Renal pelvis (tissue), 4 donors: ENCODE measurements around the gene OR10A3. TPM values are rescaled to one million over a fixed set of nuclear protein-coding genes. Genes with fewer than 3 reads are reported as not detected.

ENCODE experiments used
- DNase-seq: peaks from one replicate; pipeline ENCODE4 v3.0.0-alpha.2; 2013
- polyA plus RNA-seq, 3 donors: library from polyadenylated mRNA; unstranded; fragments of 120-200 nt; gene quantifications; one replicate each; pipeline ENCODE4 v1.2.1, GENCODE V29; 2013; ENCODE audit not compliant: insufficient read length in 3 of 3

OR10A3 gene
- polyA plus RNA-seq, 3 donors: 0.06 to 0.13 TPM; not detected in 1

- no peak for DNase-seq
These were observed 49.3 kb downstream of the OR10A3 start for GRCh38 chr11:7892059-7892699.

- peak; percentile 68 for DNase-seq
These were observed 50.9 kb downstream of the OR10A3 start for GRCh38 chr11:7890417-7891172.

GRCh38 chr11:7889985-7890384 lies 51.5 kb downstream of the OR10A3 start:
- no peak for DNase-seq

Other genes with a start within 250 kb of the OR10A3 start
- gene OVCH2, start 235.2 kb downstream of the OR10A3 start, polyA plus RNA-seq: 1 to 10 TPM; 3.4 to 4.6 (median 3.7) TPM
- gene OR5P2, start 144.8 kb downstream of the OR10A3 start, polyA plus RNA-seq: not detected
- gene OR5P3, start 110.9 kb downstream of the OR10A3 start, polyA plus RNA-seq: not detected
- gene OR10A6, start 10.4 kb downstream of the OR10A3 start, polyA plus RNA-seq: not detected
- not detected for gene NLRP10, start 23.7 kb upstream of the OR10A3 start, polyA plus RNA-seq
- gene EIF3F, start 45.6 kb upstream of the OR10A3 start, polyA plus RNA-seq: 100 to 1,000 TPM; 295 to 370 (median 310) TPM
- gene TUB, start 139.5 kb upstream of the OR10A3 start, polyA plus RNA-seq: 10 to 100 TPM; 24.7 to 26.2 (median 25.4) TPM
- gene RIC3, start 227.3 kb upstream of the OR10A3 start, polyA plus RNA-seq: 10 to 100 TPM; 10.9 to 19.1 (median 17.3) TPM